OCI-LY7 (cell line): ENCODE measurements around the gene CD69.

Source experiments
- CTCF ChIP-seq: fragments of 200-600 bp; sonication (generic); conservative IDR thresholded peaks from 2 replicates; pipeline ENCODE4 v1.5.1; 2014; ENCODE audit warnings: mild to moderate bottlenecking, antibody characterized with exemption, low read length, moderate library complexity, mixed read lengths
- EZH2phosphoT487 ChIP-seq: fragments of 200-600 bp; sonication (generic); IDR thresholded peaks from 2 replicates; pipeline ENCODE4 v1.6.1; 2018; ENCODE audit warnings: low read depth, borderline replicate concordance, mild to moderate bottlenecking, mixed run types, antibody characterized with exemption, low read length, moderate library complexity, mixed read lengths

GRCh38 chr12:9725213-9725870 is 35.4 kb downstream of the CD69 start:
- TF ChIP-seq CTCF (no peak), EZH2phosphoT487 (no peak)
